ENCODE measurements around the gene DHCR24.

Gene DHCR24

DNA sequence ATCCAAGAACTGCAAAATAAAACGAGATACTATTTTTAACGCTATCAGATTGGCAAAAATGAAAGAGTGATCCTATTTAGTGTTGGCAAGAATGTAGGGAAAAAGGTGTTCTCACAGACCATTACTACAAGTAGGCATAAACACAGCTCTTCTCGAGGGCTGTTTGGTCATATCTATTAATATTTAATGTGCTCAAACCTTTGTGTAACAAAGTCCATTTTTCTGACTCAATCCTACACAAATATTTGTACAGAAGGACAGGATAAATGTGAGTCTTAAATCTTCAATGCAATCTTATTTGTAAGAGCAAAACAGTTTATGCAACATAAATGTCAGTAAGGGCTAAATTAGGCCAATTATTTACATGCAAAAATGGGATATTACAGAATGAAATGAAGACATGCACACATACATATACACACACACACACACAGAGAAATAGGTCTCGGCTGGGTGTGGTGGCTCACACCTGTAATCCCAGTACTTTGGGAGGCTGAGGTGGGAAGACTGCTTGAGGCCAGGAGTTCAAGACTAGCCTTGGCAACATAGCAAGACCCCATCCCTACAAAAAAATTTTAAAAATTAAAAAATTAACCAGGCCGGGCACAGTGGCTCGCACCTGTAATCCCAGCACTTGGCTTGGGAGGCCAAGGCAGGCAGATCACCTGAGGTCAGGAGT, 17.7 kb downstream of the DHCR24 start:
- TF ChIP-seq, protein P1, sequence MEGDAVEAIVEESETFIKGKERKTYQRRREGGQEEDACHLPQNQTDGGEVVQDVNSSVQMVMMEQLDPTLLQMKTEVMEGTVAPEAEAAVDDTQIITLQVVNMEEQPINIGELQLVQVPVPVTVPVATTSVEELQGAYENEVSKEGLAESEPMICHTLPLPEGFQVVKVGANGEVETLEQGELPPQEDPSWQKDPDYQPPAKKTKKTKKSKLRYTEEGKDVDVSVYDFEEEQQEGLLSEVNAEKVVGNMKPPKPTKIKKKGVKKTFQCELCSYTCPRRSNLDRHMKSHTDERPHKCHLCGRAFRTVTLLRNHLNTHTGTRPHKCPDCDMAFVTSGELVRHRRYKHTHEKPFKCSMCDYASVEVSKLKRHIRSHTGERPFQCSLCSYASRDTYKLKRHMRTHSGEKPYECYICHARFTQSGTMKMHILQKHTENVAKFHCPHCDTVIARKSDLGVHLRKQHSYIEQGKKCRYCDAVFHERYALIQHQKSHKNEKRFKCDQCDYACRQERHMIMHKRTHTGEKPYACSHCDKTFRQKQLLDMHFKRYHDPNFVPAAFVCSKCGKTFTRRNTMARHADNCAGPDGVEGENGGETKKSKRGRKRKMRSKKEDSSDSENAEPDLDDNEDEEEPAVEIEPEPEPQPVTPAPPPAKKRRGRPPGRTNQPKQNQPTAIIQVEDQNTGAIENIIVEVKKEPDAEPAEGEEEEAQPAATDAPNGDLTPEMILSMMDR (conservative IDR thresholded peaks at IDR 0.05; ENCODE audit: low read depth, low read length): no peak
- DNase-seq (ENCODE audit: low read depth): no peak
- no peak overlapping the region for H3K4me3 ChIP-seq (ENCODE audit: low read depth, low read length)

DNA sequence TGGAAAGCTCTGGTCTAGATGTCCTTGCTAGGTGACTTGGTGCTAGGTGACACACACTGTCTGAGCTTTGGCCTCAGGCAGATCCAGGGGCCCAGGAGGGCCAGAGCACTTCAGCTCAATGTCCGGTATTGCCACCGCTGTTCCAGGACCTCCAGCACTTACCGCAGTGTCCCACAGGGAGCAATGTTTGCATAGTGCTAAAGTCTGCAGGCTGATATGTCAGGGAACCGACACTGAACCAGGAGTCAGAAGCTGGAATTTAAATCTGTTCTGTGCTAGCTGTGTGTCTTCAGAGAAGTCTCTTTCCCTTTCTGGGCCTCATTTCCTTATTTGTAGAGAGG, 19.3 kb downstream of the DHCR24 start:
- no peak overlapping the region for H3K4me3 ChIP-seq (ENCODE audit: low read depth, low read length)
- no peak for DNase-seq (ENCODE audit: low read depth)
- TF ChIP-seq, protein P1 (conservative IDR thresholded peaks at IDR 0.05; ENCODE audit: low read depth, low read length): no peak

DNA sequence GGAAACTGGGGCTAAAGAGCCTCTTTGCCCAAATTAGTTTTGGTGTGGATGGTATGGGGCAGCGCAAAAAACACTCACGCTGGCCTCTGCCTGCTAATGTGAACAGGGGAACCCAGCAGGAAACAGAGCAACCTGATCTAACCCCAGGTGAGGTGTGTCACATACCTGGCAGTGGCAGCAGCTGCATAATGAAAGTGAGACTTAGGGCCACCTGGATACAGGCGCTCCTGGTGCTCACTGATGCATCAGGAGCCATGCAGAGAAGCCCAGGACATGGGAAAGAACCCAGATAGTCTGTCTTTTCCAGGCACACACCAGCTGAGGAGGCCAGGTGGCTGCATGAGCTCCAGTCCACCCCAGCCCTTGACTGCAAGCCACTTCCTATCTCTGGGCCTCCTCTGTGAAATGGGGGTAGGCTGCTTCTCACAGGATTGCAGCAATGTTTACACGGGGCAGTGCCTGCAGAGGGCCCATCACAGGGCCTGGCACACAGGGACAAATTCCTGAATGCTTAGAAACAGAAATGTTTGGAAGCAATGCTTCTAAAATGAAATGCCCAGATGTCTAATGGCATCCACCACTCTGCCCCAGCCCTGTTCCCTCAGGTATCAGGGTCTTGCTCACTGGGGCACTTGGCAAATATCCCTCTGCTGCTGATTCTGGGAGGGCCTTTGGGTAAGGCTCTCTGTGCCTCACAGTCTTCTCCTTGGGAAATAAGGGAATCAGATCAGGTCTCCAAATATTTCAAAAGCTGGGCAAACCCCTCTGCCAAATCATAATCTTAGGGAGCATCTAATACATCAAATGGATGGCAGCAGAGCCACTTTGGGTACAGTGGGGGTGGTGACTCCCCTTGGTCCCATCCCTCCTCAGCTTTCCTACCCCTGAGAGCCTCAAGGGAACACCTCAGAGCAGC, 19.9 kb downstream of the DHCR24 start:
- no peak overlapping the region for H3K4me3 ChIP-seq (ENCODE audit: low read depth, low read length)
- no peak for DNase-seq (ENCODE audit: low read depth)
- TF ChIP-seq, protein P1 (conservative IDR thresholded peaks at IDR 0.05; ENCODE audit: low read depth, low read length): no peak

DNA sequence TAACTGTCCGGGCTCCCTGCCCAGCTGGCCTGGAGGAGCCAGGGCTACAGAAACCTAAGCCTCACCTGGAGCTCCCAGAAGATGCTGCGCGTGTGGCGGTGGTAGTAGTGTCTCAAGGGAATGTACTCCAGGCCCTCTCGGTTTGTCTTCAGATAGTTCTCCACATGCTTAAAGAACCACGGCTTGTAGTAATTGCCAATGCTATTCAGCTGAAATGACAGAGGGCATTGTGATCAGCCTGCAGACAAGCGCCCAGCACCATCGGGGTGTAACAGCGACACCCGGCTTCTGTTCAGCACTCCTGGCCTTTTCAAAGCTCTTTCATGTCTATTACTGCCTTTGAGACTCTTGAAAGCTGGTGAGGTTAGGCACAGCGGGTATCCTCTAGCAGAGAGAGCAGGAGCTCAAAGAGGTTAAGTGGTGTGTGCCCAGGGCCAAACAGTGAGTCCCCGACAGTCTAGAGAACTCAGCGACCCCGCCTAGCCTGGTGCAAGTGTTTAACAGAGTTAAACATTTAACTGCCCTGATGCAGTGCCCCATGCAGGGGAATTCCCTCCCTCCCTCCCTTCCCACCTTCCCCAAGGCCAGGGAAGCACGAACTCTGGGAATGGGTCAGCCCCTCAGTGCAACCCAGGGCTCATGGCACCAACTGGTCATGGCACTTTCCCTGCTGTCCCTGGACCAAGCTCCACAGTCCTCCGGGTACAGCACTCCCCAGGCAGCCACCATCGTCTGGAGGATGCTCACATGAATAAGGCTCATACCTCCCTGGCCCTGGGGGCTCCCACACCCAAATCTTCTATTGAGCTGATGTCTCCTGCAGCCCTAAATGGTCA, 21.5 kb downstream of the DHCR24 start:
- no peak for DNase-seq (ENCODE audit: low read depth)
- H3K4me3 ChIP-seq (ENCODE audit: low read depth, low read length): no peak overlapping the region
- TF ChIP-seq, protein P1 (conservative IDR thresholded peaks at IDR 0.05; ENCODE audit: low read depth, low read length): no peak

DNA sequence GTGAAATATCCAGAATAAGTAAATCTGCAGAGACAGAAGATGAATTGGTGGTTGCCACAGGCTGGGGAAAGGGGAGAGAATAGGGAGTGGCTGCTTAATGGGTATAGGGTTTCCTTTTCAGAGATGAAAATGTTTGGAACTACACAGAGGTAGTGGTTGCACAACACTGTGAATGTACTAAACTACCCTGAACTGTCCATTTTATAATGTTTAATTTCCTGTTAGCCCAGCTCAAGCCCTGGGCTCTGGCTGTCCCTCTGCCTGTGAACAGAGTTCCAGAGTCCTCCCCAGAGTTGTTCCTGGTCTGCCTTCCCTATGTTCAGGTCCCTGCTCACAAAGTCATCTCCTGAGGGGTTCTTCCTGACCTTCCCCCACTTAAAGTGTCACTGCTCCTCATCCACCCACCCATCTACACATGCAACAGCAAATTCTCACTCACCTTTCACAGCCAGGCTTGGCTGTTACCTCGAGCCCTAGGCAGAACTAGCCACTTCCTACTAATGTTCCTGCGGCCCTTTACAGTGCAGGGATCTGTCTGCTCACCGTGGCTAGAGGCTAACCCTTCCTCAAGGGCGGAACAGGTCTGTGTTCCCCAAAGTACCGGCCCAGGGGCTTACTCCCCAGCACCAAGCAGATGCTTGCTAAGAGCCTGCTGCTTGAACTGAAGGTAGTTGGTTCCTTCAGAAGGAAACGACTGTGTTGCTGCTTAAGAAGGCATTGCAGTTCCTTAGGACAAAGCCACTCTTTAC, 22.4 kb downstream of the DHCR24 start:
- TF ChIP-seq, protein P1 (conservative IDR thresholded peaks at IDR 0.05; ENCODE audit: low read depth, low read length): no peak
- H3K4me3 ChIP-seq (ENCODE audit: low read depth, low read length): no peak overlapping the region

DNA sequence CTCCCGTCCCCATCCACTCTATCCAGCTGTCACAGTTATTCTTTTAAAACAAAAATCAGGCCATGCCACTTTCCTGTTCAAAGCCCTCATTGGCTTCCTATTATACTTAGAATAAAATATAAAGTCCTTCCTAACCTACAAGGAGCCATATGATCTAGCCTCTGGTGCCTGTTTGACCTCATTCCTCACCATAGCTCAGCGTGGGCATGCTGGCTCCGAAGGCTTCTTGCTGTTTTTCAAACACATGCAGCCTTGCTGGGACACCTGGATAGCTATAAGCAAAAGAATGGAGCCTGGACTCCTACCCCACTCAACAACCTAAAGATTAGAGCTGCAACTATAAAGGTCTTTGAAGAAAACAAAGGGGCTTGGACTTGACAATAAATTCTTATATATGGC, 23.7 kb downstream of the DHCR24 start:
- no peak for DNase-seq (ENCODE audit: low read depth)
- TF ChIP-seq, protein P1 (conservative IDR thresholded peaks at IDR 0.05; ENCODE audit: low read depth, low read length): no peak
- H3K4me3 ChIP-seq (ENCODE audit: low read depth, low read length): no peak overlapping the region

More for the DNA sequence above, 22.4 kb downstream of the DHCR24 start:
- DNase-seq (ENCODE audit: low read depth): no peak
